NCI-H510A (cell line): ENCODE data around the gene ITLN1.

Experiments
- DNase-seq: peaks from one replicate; lab custom pipeline; 2025; lab: John Stamatoyannopoulos, UW

ITLN1 gene

DNA sequence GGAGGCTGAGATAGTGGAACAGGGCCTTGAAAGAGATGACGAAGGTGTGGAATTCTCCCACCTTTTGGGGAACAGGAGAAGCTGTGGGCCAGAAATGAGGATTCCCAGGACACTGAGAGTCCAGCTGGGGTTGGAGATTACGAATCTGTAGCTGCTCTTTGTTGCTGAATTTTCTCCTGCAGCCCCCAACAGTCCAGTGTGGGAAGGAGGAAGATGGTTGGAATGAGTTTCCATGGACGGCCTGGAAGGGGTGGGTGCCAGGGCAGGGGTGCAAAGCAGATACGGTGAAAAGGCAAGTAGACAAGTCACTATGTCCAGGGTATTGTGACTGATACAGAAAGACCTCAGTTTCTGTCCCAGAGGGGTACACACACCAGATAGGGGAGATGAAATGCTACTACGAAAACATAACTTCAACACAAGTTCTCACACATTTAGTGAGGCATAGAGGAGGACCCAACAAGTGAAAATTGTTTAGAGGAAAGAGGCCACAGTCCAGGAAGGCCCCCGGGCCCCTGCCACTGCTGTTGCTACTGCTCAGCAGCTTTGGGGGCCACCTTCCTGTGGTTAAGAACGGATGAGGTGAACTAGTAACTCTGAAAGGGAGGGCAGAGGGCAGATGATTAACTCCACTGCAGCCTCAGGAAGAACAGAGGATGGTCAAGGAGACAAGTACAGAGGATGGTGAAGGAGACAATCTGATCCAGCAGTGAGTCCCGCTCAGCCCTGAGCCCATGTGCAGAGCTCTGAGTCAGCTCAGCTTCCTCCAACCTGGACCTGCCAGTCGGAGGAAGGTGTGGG lies 29.6 kb downstream of the ITLN1 start:
- no peak for DNase-seq

DNA sequence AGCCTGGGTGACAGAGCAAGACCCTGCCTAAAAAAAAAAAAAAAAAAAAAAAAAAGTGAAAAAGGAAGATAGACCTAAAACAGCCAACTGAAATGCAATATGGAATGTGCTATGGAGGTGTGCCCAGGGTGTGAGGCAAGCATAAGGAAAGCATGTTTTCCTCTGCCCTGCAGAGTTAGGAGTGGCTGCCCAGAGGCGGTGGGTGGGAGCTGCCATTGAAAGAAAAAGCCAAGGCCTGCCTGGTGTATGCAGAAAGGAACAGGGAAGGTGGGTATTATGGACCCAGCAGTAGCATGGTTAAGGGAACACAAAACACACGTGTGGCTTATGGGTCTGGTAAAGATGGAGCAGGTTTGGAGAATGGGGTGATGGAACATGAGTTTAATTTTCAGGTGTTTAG lies 31.2 kb downstream of the ITLN1 start:
- DNase-seq, result no peak

- no peak for DNase-seq
Observed at GRCh38 chr1:160853014-160853413, 32.0 kb downstream of the ITLN1 start.

GRCh38 chr1:160850993-160851392 lies 34.0 kb downstream of the ITLN1 start:
- DNase-seq, result no peak

DNA sequence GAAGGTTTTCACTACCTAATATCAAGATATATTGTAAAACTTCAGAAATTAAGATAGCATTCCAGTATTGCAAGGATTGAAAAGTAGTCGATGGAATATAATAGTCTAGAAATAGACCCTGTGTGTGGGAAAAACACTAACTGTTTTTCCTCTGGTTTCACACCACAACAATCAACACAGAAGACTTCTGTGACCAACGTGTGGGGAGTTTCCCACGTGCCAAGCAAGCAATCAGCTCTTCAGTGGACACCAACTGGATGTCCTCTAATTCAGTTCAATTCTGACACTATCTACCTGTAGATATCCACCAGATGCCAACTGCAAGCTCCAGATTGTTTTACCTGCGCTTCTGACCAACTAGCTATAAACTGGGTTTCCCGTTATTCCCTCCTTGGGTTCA lies 34.4 kb downstream of the ITLN1 start:
- no peak for DNase-seq

GRCh38 chr1:160846281-160846680 lies 38.7 kb downstream of the ITLN1 start:
- DNase-seq, result no peak

- no peak for DNase-seq
Observed at GRCh38 chr1:160844447-160845232, 40.3 kb downstream of the ITLN1 start.

DNA sequence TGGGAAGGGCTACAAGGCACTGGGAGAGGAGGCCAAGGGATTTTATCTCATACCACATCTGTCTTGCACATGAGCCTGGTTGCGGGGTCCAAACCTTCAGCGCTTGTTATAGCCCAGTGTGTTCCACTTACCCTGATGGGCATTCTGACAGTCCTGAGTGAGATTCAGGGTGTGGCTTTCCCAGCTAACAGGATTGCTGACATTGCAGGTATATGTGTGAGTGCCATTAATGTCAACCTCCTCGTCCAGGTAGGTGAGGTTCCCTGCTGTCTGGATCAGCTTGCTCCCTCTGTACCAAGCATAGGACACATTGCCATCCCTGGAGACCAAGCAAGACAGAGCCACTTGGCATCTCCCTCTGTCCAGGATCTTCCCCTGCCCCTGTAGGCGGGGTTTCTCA lies 43.9 kb downstream of the ITLN1 start:
- no peak for DNase-seq

DNA sequence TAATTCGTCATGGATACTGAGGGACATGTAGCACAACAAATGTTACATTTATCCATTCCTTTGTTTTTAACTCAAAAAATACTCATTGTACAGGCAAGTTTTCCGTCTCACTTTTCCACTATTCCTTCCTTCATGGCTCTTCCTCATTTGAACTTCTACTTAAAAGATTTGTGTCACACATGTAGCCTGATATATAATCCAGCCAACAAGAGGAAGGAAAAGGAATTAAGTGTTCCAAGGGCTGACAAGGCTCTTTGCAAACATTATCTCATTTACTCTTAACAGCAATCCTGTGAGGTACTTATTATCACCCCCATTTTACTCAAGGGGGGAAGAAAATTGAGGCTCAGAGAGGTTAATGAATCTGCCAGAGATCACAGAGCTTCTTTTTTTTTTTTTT lies 45.2 kb downstream of the ITLN1 start:
- no peak for DNase-seq

DNA sequence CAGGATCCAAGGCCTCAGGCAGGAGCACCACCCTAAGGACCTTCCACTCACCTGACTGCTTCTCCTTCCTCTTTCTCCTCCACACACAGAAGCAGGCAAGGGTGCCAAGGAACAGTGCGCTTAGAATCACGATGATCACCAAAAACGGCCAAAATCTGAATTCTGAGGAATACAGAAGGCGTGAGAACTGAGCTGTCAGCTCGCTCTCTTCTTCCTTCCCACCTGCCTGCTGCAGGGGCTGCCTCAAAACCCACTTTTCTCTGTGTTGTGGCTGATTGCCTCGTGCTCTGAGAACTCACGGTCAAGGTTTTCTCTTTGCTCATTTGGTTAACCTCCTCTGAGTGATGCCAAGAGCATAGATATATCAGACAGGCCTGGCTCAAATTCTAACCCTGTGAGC lies 46.1 kb downstream of the ITLN1 start:
- DNase-seq, result no peak

DNA sequence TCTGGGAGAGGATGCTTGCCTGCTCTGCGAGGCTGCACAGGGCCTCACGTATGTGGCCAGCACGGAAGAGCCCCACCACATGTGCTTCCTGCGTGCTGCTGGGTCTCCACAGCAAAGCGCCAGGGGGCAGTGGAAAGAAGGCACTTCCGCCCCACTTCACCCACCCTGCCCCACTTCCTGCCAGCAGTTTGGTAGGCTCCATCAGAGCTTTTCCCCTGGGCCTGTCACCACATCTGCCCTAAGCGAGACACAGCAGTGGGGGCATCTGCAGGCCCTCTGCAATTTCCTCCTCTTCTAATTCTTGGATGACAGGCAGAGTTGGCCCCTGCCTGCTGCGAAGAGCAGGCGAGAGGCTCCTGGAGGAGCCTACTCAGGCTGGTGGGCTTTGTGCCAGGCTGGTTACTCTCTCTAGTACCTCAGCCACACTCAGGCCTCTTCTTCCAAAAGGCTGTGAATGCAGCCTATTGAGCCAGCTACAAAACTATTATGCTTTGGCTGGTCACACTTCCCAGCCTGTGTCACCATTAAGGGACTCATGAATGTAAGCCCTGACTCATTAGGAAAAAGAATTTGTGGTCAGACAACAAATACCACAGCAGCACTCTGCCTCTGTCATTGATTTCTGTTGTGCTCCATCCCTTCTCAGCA lies 47.3 kb downstream of the ITLN1 start:
- DNase-seq, result no peak

DNA sequence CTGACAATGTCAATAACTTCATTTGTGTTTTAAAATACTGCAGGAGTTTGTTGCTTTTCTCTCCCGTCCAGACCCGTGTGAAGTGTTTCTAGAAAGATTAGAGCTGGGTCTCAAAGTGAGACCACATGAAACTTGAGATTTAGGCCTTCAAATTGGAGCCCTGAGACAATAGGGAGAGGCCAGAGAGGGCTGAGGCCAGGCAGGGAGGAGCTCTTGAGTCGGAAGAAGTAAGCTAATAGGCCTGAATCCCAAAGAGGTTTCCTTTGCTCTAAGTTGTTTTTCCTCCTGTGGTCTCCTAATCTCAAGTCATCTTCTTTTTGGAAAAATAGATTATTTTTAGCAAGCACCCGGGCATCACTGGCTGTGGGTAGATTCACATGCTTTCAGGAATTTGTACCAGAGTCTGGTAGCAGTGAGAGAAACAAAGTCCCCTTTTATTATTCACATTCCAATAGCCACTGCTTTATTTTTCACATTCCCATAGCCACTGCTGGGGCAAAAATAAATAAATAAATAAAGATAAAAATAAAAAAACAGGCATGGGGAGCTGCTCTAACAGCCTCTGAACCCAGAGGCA lies 47.9 kb downstream of the ITLN1 start:
- no peak for DNase-seq

DNA sequence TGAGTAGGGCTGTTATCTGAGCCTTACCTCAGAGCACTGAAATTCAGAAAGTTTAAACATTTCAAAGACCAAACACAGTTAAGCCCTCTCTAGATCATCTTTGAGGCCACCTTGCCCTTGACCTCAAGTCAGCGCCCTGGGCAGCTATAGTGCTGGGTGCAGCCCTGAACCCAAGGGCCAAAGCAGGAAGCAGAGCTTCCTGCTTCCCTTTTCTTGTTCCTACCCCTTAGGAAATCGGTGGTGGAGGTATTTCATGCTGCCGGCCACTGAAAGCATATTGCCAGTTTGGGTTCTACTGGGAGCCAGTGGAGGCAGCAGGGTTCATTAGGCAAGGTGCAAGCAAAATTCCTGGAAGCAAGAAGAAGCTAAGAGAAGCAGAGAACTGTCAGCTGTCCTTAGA lies 48.4 kb downstream of the ITLN1 start:
- no peak for DNase-seq

GRCh38 chr1:160835751-160836150 lies 49.2 kb downstream of the ITLN1 start:
- DNase-seq, result no peak

- DNase-seq, result peak; percentile 8
Observed at GRCh38 chr1:160834945-160835565, 49.9 kb downstream of the ITLN1 start.

- peak; percentile 23 for DNase-seq
Observed at GRCh38 chr1:160830321-160831153, 54.4 kb downstream of the ITLN1 start.

DNA sequence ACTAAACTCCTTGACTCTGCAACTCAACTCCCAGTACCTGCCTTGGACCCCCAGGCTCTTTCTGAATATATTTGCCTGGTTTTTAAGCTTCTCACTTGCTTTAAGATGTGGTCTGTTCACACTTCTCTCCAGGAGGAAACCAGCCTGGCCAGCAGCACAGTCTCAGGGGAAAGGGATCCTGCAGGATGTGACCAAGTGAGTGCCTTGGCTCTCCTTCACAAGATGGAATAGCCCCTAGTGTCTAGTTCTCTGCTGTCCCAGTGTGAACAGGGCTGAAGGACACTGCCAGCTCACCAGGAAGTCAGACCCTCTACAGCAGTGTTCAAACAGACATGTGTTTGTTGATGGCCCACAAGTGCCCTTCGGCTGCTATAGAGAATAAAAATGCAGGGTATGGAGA lies 55.2 kb downstream of the ITLN1 start:
- DNase-seq, result peak; percentile 1

DNA sequence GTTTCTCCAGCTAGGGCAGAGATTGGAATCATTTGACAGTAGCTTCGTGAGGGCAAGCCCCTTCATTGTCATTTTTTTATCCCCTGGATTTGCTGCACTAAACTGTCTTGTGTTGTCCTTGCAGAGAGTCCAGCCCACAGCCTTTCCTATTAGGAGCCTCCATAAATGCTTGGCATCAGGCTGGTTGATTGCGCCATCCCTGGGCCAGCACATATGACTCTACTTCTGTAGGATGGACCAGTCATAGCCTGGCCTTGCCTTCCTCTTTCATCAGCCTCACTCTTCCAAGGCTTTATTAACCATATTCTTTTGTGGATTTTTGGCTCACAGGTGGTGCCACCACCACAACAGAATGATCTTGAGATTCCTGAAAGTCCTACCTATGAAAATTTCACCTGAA lies 57.6 kb downstream of the ITLN1 start:
- DNase-seq, result no peak

- DNase-seq, result no peak
Observed at GRCh38 chr1:160826546-160826945, 58.4 kb downstream of the ITLN1 start.
